ENCODE data around the gene SOCS1. TPM values are rescaled to one million over a fixed set of nuclear protein-coding genes. Genes with fewer than 3 reads are reported as not detected.

The SOCS1 gene
- polyA plus RNA-seq, 1 donor from 2014 or later, result not detected

DNA sequence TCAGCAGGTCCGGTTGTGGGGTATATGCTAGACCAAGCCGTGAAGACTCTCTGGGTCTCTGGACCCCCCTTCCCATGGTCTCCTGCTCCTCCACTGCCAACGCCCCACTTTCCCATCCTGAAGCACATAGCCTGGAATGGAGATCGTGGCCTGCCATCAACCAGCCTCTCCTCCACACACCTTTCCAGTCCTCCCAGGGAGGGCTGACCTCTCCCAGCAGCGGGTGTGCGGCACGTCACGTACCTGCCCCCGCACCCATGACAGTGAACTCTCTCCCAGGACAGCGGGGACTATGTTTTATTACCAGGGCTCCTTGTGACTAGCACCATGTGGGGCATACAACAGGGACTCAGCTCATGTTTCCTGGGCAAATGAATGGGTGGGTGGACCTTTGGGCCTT lies 15.6 kb upstream of the SOCS1 start:
- Histone ChIP-seq H3K27ac (ENCODE audit: low read length) (no peak overlapping the region), H3K9me3 (ENCODE audit: low read length) (no peaks in the 10 kb centered on the region), H2AFZ (ENCODE audit: low read depth, low read length) (no peak overlapping the region), H3K4me2 (ENCODE audit: low read length) (no peak overlapping the region), H3K27me3 (ENCODE audit: insufficient read depth, low read depth, low read length) (no peaks in the 10 kb centered on the region), H3K9ac (ENCODE audit: low read length) (no peak overlapping the region), H3K9me2 (ENCODE audit: insufficient read depth, low read length) (no peaks in the 10 kb centered on the region), H3K36me3 (ENCODE audit: insufficient read depth, low read length) (no peaks in the 10 kb centered on the region), H3K79me2 (replicated peaks; ENCODE audit: insufficient read depth, low read length) (no peaks in the 10 kb centered on the region), H3F3A (ENCODE audit: insufficient read depth, low read length, poor library complexity, severe bottlenecking) (no peaks in the 10 kb centered on the region), H4K20me1 (ENCODE audit: insufficient read depth) (no peaks in the 10 kb centered on the region), H3K4me3 (ENCODE audit: low read length) (no peak overlapping the region)
- TF ChIP-seq TAF1 (IDR thresholded peaks at IDR 0.05; ENCODE audit: low read depth) (no peak), POLR2AphosphoS5 (IDR thresholded peaks at IDR 0.05) (no peak), EZH2 (IDR thresholded peaks at IDR 0.05; ENCODE audit: borderline replicate concordance, insufficient read depth, low read length, poor library complexity, severe bottlenecking) (no peak), RAD21 (conservative IDR thresholded peaks at IDR 0.05) (no peak), EP300 (conservative IDR thresholded peaks at IDR 0.05; ENCODE audit: poor library complexity, severe bottlenecking) (no peak), MXI1 (conservative IDR thresholded peaks at IDR 0.05; ENCODE audit: poor library complexity, severe bottlenecking) (no peak), REST (IDR thresholded peaks at IDR 0.05; ENCODE audit: borderline replicate concordance) (no peak), CTCF (IDR thresholded peaks at IDR 0.05; ENCODE audit: poor library complexity, severe bottlenecking) (no peak), SMC3 (conservative IDR thresholded peaks at IDR 0.05; ENCODE audit: poor library complexity) (no peak)

DNA sequence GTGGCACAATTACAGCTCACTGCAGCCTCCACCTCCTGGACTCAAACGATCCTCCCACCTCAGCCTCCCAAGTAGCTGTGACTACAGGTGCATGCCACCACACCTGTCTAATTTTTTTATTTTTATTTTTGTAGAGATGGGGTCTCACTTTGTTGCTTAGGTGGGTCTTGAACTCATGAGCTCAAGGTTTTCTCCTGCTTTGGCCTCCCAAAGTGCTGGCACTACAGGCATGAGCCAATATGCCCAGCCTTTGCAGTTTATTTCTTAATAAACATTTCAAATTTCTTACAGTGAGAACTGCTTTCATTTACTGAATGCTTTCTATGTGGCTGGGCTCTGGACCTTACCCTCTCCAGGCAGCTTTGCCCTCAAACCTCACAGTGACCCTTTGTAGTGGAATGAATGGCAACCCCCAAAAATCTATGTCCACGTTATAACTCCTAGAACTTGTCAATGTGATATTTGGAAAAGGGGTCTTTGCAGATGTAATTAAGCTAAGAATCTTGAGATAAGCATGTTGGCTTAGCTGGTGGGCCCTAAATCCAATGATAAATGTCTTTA lies 14.7 kb upstream of the SOCS1 start:
- Histone ChIP-seq H2AFZ (ENCODE audit: low read depth, low read length) (no peak overlapping the region), H3K27ac (ENCODE audit: low read length) (no peak overlapping the region), H3K9me2 (ENCODE audit: insufficient read depth, low read length) (no peaks in the 10 kb centered on the region), H3K79me2 (replicated peaks; ENCODE audit: insufficient read depth, low read length) (no peaks in the 10 kb centered on the region), H3K4me2 (ENCODE audit: low read length) (no peak overlapping the region), H3K4me3 (ENCODE audit: low read length) (no peak overlapping the region), H3K27me3 (ENCODE audit: insufficient read depth, low read depth, low read length) (no peaks in the 10 kb centered on the region), H3K36me3 (ENCODE audit: insufficient read depth, low read length) (no peaks in the 10 kb centered on the region), H3F3A (ENCODE audit: insufficient read depth, low read length, poor library complexity, severe bottlenecking) (no peaks in the 10 kb centered on the region), H3K9me3 (ENCODE audit: low read length) (no peaks in the 10 kb centered on the region), H3K9ac (ENCODE audit: low read length) (no peak overlapping the region), H4K20me1 (ENCODE audit: insufficient read depth) (no peaks in the 10 kb centered on the region)
- TF ChIP-seq REST (IDR thresholded peaks at IDR 0.05; ENCODE audit: borderline replicate concordance), result no peak
- no peak for TF ChIP-seq MXI1 (conservative IDR thresholded peaks at IDR 0.05; ENCODE audit: poor library complexity, severe bottlenecking)
- no peak for TF ChIP-seq TAF1 (IDR thresholded peaks at IDR 0.05; ENCODE audit: low read depth)
- TF ChIP-seq SMC3 (conservative IDR thresholded peaks at IDR 0.05; ENCODE audit: poor library complexity), result no peak
- TF ChIP-seq CTCF (IDR thresholded peaks at IDR 0.05; ENCODE audit: poor library complexity, severe bottlenecking), result no peak
- no peak for TF ChIP-seq EZH2 (IDR thresholded peaks at IDR 0.05; ENCODE audit: borderline replicate concordance, insufficient read depth, low read length, poor library complexity, severe bottlenecking)
- TF ChIP-seq RAD21 (conservative IDR thresholded peaks at IDR 0.05), result no peak
- TF ChIP-seq EP300 (conservative IDR thresholded peaks at IDR 0.05; ENCODE audit: poor library complexity, severe bottlenecking), result no peak
- no peak for TF ChIP-seq POLR2AphosphoS5 (IDR thresholded peaks at IDR 0.05)
